HepG2 (cell line): ENCODE measurements around the gene BSN. TPM values are rescaled to one million over a fixed set of nuclear protein-coding genes. Genes with fewer than 3 reads are reported as not detected.
A peak's percentile ranks its signal among the peaks of the same experiment; 100 is the strongest.

Experiments
- ARNT ChIP-seq: fragments of 450-650 bp; IDR thresholded peaks from 2 replicates; pipeline ENCODE4 v1.6.1; 2017
- ATF3 ChIP-seq: sonication (generic); formaldehyde crosslinking; IDR thresholded peaks from 2 replicates; pipeline ENCODE4 v1.4.0; 2020; ENCODE audit warnings: missing genetic modification reagents
- CHD2 ChIP-seq: IDR thresholded peaks from 2 replicates; pipeline ENCODE4 v1.6.1; 2011; ENCODE audit warnings: low read depth, low read length, improper control_type of control experiment
- CREM ChIP-seq, 2 experiments: sonication (generic) in 1 of 2; formaldehyde crosslinking in 1 of 2; IDR thresholded peaks; 2 replicates each; pipeline versions ENCODE4 v1.4.0 to v1.6.1; 2016 to 2020; ENCODE audit warnings: antibody characterized with exemption in 1 of 2, mild to moderate bottlenecking in 1 of 2, missing genetic modification reagents in 1 of 2
- ERF ChIP-seq: IDR thresholded peaks from 2 replicates; pipeline ENCODE4 v1.6.1; 2018; ENCODE audit warnings: missing biosample characterization, missing genetic modification reagents
- HES4 ChIP-seq: sonication (generic); formaldehyde crosslinking; IDR thresholded peaks from 2 replicates; pipeline ENCODE4 v1.9.0; 2021; ENCODE audit warnings: mild to moderate bottlenecking, missing genetic modification reagents, borderline replicate concordance
- KLF15 ChIP-seq: sonication (generic); formaldehyde crosslinking; IDR thresholded peaks from 2 replicates; pipeline ENCODE4 v1.8.1; 2023; ENCODE audit warnings: borderline replicate concordance, mild to moderate bottlenecking, inconsistent platforms, missing genetic modification reagents, mixed read lengths
- KLF6 ChIP-seq: IDR thresholded peaks from 2 replicates; pipeline ENCODE4 v1.8.0; 2016; ENCODE audit warnings: missing biosample characterization, missing genetic modification reagents
- KMT2B ChIP-seq: IDR thresholded peaks from 2 replicates; pipeline ENCODE4 v1.6.1; 2016; ENCODE audit warnings: missing genetic modification reagents, missing compliant biosample characterization
- MBD4 ChIP-seq: IDR thresholded peaks from 2 replicates; pipeline ENCODE4 v1.6.1; 2012; ENCODE audit warnings: low read length, inconsistent platforms, borderline replicate concordance
- NFIB ChIP-seq: sonication (generic); formaldehyde crosslinking; IDR thresholded peaks from 2 replicates; pipeline ENCODE4 v1.9.0; 2021; ENCODE audit warnings: missing genetic modification reagents, mild to moderate bottlenecking, borderline replicate concordance
- SNRNP70 ChIP-seq: fragments of 200-400 bp; formaldehyde crosslinking; IDR thresholded peaks from 2 replicates; pipeline ENCODE4 v1.6.1; 2017; ENCODE audit warnings: mild to moderate bottlenecking, low read depth, low read length, moderate library complexity
- XBP1 ChIP-seq: sonication (generic); formaldehyde crosslinking; IDR thresholded peaks from 2 replicates; pipeline ENCODE4 v1.5.0; 2020; ENCODE audit warnings: missing genetic modification reagents
- YEATS4 ChIP-seq: sonication (generic); formaldehyde crosslinking; IDR thresholded peaks from 2 replicates; pipeline ENCODE4 v1.4.0; 2020; ENCODE audit warnings: missing genetic modification reagents, borderline replicate concordance
- ZNF567 ChIP-seq: sonication (generic); formaldehyde crosslinking; IDR thresholded peaks from 2 replicates; pipeline ENCODE4 v1.8.1; 2023; ENCODE audit warnings: mild to moderate bottlenecking, missing genetic modification reagents, borderline replicate concordance
- ZNF619 ChIP-seq: sonication (generic); formaldehyde crosslinking; IDR thresholded peaks from 2 replicates; pipeline ENCODE4 v1.4.0; 2020; ENCODE audit warnings: mild to moderate bottlenecking, missing genetic modification reagents
- ZNF644 ChIP-seq: IDR thresholded peaks from 2 replicates; pipeline ENCODE4 v1.6.1; 2016; ENCODE audit warnings: low read depth
- ZNF766 ChIP-seq: sonication (generic); formaldehyde crosslinking; IDR thresholded peaks from 2 replicates; pipeline ENCODE4 v1.5.0; 2020; ENCODE audit warnings: missing genetic modification reagents, borderline replicate concordance
- ZNF772 ChIP-seq: sonication (generic); formaldehyde crosslinking; IDR thresholded peaks from 2 replicates; pipeline ENCODE4 v1.5.0; 2020; ENCODE audit warnings: mild to moderate bottlenecking, missing genetic modification reagents
- polyA plus RNA-seq, 8 experiments: library from polyadenylated mRNA; depleted of rRNA in 3 of 8; stranded (reverse) in 7 of 8; unstranded in 1 of 8; fragments of >200 nt; fragmentation: Illumina TruSeq in 4 of 8; extraction: Trizol in 4 of 8; gene quantifications; 2 replicates each; pipeline versions ENCODE4 v1.2.1 to v1.2.3, GENCODE V29; 2011 to 2016; ENCODE audit warnings: low read depth in 4 of 8, missing spikeins in 1 of 8, mixed read lengths in 1 of 8; ENCODE audit not compliant: insufficient read depth in 1 of 8
- total RNA-seq, 5 experiments: library from RNA; depleted of rRNA; stranded (reverse); fragments of >200 nt; fragmentation: Illumina TruSeq; extraction: Trizol; gene quantifications; 2 replicates each; pipeline ENCODE4 v1.2.3, GENCODE V29; 2016; ENCODE audit warnings: low read depth in 1 of 5
- TF ChIP-seq, protein P1 (sequence below): sonication (generic); formaldehyde crosslinking; IDR thresholded peaks from 2 replicates; pipeline ENCODE4 v1.8.1; 2023; ENCODE audit warnings: mild to moderate bottlenecking, moderate library complexity, missing genetic modification reagents
- TF ChIP-seq, protein P2 (sequence below): IDR thresholded peaks from 2 replicates; pipeline ENCODE4 v1.6.1; 2016; ENCODE audit warnings: missing genetic modification reagents, missing compliant biosample characterization
- TF ChIP-seq, protein P3 (sequence below): sonication (generic); formaldehyde crosslinking; IDR thresholded peaks from 2 replicates; pipeline ENCODE4 v1.4.0; 2020; ENCODE audit warnings: missing genetic modification reagents
- TF ChIP-seq, protein P4 (sequence below): sonication (generic); formaldehyde crosslinking; IDR thresholded peaks from 2 replicates; pipeline ENCODE4 v1.5.0; 2020; ENCODE audit warnings: mild to moderate bottlenecking, missing genetic modification reagents

BSN gene
- total and polyA plus RNA-seq, 2 of the 13 experiments (the other 11 are each of a cell fraction or from before 2014, with no cell fraction given) = 0.42 to 0.86 TPM

GRCh38 chr3:49673715-49674496, 119.6 kb downstream of the BSN start, which contains the start of gene APEH (continued):
- TF ChIP-seq, protein P1, sequence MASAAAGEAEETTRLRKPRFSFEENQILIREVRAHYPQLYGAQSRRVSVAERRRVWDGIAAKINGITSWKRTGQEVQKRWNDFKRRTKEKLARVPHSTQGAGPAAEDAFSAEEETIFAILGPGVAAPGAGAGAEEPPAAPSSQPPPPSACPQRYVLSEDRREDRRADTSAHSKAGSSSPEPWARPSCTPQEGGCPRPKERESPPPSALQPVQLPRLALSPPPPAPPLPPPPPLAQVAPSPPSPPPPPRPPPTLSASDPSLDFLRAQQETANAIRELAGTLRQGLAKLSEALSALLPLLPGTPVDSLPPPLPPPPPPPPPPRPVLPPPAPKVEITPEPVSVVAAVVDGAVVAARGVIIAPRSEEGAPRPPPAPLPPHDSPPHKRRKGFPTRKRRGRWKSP (CRISPR knock-in tag) = peak; percentile 70
- TF ChIP-seq KLF6 = no peak
- no peak for TF ChIP-seq ZNF644 (CRISPR knock-in tag)
- no peak for TF ChIP-seq ATF3 (CRISPR knock-in tag)
- TF ChIP-seq, protein P2, sequence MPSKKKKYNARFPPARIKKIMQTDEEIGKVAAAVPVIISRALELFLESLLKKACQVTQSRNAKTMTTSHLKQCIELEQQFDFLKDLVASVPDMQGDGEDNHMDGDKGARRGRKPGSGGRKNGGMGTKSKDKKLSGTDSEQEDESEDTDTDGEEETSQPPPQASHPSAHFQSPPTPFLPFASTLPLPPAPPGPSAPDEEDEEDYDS = peak; percentile 38; the same call in 1 of the 2 replicates
- TF ChIP-seq, protein P3, sequence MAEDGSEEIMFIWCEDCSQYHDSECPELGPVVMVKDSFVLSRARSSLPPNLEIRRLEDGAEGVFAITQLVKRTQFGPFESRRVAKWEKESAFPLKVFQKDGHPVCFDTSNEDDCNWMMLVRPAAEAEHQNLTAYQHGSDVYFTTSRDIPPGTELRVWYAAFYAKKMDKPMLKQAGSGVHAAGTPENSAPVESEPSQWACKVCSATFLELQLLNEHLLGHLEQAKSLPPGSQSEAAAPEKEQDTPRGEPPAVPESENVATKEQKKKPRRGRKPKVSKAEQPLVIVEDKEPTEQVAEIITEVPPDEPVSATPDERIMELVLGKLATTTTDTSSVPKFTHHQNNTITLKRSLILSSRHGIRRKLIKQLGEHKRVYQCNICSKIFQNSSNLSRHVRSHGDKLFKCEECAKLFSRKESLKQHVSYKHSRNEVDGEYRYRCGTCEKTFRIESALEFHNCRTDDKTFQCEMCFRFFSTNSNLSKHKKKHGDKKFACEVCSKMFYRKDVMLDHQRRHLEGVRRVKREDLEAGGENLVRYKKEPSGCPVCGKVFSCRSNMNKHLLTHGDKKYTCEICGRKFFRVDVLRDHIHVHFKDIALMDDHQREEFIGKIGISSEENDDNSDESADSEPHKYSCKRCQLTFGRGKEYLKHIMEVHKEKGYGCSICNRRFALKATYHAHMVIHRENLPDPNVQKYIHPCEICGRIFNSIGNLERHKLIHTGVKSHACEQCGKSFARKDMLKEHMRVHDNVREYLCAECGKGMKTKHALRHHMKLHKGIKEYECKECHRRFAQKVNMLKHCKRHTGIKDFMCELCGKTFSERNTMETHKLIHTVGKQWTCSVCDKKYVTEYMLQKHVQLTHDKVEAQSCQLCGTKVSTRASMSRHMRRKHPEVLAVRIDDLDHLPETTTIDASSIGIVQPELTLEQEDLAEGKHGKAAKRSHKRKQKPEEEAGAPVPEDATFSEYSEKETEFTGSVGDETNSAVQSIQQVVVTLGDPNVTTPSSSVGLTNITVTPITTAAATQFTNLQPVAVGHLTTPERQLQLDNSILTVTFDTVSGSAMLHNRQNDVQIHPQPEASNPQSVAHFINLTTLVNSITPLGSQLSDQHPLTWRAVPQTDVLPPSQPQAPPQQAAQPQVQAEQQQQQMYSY = no peak
- TF ChIP-seq HES4 (CRISPR knock-in tag) = peak; percentile 25; the same call in 1 of the 2 replicates
- TF ChIP-seq NFIB (CRISPR knock-in tag) = no peak
- TF ChIP-seq, protein P4, sequence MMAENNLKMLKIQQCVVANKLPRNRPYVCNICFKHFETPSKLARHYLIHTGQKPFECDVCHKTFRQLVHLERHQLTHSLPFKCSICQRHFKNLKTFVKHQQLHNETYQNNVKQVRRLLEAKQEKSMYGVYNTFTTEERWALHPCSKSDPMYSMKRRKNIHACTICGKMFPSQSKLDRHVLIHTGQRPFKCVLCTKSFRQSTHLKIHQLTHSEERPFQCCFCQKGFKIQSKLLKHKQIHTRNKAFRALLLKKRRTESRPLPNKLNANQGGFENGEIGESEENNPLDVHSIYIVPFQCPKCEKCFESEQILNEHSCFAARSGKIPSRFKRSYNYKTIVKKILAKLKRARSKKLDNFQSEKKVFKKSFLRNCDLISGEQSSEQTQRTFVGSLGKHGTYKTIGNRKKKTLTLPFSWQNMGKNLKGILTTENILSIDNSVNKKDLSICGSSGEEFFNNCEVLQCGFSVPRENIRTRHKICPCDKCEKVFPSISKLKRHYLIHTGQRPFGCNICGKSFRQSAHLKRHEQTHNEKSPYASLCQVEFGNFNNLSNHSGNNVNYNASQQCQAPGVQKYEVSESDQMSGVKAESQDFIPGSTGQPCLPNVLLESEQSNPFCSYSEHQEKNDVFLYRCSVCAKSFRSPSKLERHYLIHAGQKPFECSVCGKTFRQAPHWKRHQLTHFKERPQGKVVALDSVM (CRISPR knock-in tag) = no peak
- no peak for TF ChIP-seq KLF15 (CRISPR knock-in tag)
- TF ChIP-seq ZNF619 (CRISPR knock-in tag) = peak; percentile 74; the same call in 1 of the 2 replicates
- TF ChIP-seq CHD2 = no peak
- no peak for TF ChIP-seq MBD4
- TF ChIP-seq SNRNP70 = no peak
- TF ChIP-seq KMT2B (CRISPR knock-in tag) = peak; percentile 25; the same call in 1 of the 2 replicates
- TF ChIP-seq ERF (CRISPR knock-in tag) = no peak
- no peak for TF ChIP-seq ARNT
- peak; percentile 50; the same call in 1 of the 2 replicates for TF ChIP-seq YEATS4 (CRISPR knock-in tag)
- TF ChIP-seq ZNF567 (CRISPR knock-in tag) = no peak; the same call in 1 of the 2 replicates
- no peak; the same call in 1 of the 2 replicates for TF ChIP-seq CREM (IDR thresholded peaks at IDR 0.05)
- TF ChIP-seq CREM (CRISPR knock-in tag; IDR thresholded peaks at IDR 0.05) = no peak
- no peak for TF ChIP-seq ZNF766 (CRISPR knock-in tag)
- TF ChIP-seq XBP1 = peak; percentile 67; the same call in 1 of the 2 replicates
- TF ChIP-seq ZNF772 (CRISPR knock-in tag) = peak; percentile 39; the same call in 1 of the 2 replicates
